Suprapubic skin (tissue), 2 donors: ENCODE results near the gene UBTD2.

Experiments used
- EP300 ChIP-seq: sonication (generic); formaldehyde crosslinking; IDR thresholded peaks from one replicate; pipeline ENCODE4 v1.6.1; 2017; ENCODE audit warnings: antibody characterized with exemption
- POLR2A ChIP-seq, 2 donors: fragments of 450-650 bp; IDR thresholded peaks; one replicate each; pipeline ENCODE4 v1.6.1; 2017; ENCODE audit warnings: antibody characterized with exemption in 2 of 2, mild to moderate bottlenecking in 2 of 2, moderate library complexity in 2 of 2

DNA sequence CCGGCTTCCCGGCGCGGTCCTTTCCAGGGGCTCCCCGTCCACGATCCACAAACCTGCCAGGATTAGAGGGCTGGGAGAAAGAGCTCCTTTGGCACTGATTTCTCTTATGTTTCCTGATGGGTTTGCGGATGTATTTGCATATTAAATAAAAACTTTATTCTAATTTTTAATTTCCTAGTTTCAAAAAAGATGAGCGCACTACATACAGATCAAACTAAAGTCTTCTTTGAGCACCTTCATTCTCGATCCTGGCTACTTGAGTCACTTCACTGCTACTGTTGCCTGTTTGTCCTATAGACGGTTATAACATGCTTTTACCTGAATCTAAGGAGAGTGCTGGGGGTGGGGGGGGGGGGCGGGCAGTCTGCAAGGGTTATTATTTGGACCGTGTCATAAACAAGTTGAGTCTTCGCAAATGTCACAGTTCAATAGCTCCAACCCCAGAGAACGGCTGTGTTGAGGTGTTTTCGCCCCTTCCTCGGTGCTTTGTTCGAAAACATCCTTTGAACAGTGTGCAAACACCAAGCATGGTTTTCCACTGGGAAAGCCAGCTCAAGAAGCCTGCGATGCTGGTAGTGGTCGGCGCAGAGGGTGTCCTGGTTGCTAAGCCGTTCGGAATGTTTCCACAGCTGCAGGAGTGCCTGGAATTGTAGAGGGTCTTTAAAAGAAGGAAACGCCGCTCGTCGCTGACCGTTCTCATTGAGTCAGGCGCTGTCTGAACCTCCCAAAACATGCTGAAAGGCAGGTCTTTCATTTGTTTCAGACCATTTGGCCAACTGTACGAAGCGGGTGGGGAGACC lies 94.5 kb downstream of the UBTD2 start:
- TF ChIP-seq POLR2A (IDR thresholded peaks at IDR 0.05) (no peak), EP300 (no peak)
